HG03520 (cell line): ENCODE results near the gene PLAA.

Experiments
- ATAC-seq: cut with Tn5 transposase; IDR thresholded peaks from one replicate; pipeline ENCODE4 v1.9.1; 2021; ENCODE audit warnings: mild to moderate bottlenecking, moderate library complexity; ENCODE audit not compliant: unreplicated experiment

PLAA gene

GRCh38 chr9:26946753-26947727, at the start of gene PLAA:
Gene PLAA (minus strand): TSS chr9:26947242. CDS start chr9:26947045, 197 bp downstream.
- peak; percentile 98 for ATAC-seq

GRCh38 chr9:26995810-26996209, 48.8 kb upstream of the PLAA start:
- ATAC-seq: no peak

- peak; percentile 60 for ATAC-seq
These were observed 36.3 kb upstream of the PLAA start for GRCh38 chr9:26983340-26983739.

- ATAC-seq: no peak
These were observed 29.0 kb upstream of the PLAA start for GRCh38 chr9:26975728-26976707.

GRCh38 chr9:26974927-26975326, 27.9 kb upstream of the PLAA start:
- no peak for ATAC-seq

DNA sequence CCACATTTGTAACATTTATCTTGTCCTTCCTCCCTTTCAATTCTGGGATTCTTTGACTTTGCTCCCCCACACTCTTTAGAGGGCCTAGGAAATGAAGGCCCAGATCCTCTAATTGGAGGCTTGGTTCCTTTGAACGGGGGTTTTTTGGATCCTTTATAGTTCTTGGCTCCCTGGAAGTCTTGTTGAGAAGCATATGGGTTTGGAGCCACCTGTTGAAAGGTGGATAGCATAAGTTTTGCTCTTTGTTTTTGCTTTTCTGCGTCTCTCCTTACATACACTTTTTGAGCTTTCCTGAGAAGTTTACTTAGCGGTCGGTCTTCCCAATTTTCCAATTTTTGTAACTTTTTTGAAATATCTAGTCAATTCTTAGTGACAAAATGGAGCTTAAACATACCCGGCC, 26.9 kb upstream of the PLAA start:
- ATAC-seq: no peak

- ATAC-seq: no peak
These were observed 24.7 kb upstream of the PLAA start for GRCh38 chr9:26971721-26972120.

DNA sequence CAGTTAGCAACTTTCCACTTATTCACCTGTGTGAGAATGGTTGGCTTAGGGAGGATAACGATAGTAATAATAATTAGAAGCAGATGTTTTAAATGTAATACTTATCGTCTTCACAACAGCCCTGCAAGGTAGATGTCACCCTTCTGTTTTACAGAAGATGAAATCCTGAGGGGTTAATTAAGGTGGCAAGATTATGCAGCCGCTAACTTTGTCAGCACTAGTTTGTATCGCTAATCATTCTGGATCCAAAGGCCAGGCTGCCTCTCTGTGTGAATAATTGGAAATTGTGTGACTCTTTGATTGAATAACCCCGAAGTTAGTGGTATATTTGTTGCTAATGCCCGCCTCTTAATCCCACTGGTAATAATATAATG, 9.8 kb upstream of the PLAA start:
- ATAC-seq: no peak

GRCh38 chr9:26955921-26956859, 9.1 kb upstream of the PLAA start, which contains the start of gene IFT74:
Gene IFT74 (plus strand): TSS chr9:26956412. CDS start chr9:26961968, 5,556 bp downstream.
- ATAC-seq: peak; percentile 100

DNA sequence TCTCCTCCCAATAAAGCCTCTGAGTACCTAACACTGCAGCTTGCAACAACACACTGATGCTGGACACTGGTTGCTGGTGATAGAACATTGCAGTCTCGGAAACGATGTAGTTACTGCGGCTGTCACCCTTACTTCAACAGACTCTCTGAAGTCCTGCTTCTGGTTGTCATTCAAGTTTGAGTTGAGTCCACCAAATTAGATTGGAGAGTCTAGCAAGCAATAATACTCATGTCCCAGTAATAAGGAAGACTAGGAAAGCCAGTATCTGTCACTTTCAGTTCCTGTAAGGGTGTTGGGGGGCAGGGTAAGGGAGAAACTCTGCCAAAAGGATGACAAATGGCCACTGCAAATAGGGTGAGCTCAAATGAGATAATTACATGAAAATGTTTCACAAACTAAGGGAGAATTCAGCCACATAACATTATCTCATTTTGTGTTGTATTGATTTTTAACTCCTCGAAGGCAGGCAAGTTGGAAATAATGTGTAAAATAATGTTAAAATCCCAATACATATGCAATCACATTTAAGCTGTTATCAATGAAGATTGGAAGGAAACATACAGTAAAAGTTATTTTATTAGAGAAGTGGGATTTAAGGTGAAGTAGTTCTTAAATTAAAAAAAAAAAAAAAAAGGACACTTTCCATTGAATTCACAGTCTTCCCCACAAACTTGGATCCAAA, 8.3 kb upstream of the PLAA start:
- no peak for ATAC-seq

DNA sequence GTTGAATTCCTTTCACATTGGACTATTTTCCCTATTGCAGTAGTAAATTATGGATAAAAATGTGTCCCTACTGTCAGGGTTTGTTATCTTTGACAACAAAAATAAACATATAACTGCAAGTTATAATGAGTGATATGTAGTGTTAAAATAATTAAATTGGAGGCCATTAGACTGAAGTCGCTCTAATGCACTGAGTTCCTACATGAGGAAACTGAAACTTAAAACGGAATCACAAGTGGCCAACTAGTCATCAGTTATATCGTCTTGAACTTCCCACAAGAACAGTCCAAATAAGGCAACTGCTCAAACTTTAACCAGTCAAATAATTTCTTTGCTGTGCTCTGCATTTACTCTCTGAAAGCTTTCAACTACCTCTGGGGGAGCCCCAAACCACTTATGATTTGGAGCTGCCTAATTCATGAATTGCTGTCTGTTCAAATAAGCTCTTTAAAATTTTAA, 7.0 kb upstream of the PLAA start:
- ATAC-seq: no peak

- no peak for ATAC-seq
These were observed 4.8 kb upstream of the PLAA start for GRCh38 chr9:26951794-26952193.

DNA sequence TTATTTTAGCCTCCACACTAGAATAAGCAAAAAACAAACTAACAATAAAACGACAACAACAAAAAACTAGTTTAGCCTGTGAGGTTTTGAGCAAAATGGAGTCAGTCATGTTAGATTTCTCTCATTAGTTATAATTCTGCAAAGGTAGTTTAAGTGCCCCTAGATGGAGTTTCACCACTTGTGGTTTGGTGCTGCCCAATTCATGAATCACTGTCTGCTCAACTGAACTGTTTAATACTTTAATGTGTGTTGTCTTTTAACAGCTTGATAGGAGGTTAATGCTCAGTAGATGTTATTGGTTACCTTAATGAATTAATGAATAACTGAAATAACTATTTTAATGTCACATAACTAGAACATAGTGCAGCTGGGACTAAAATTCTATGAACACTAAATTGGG, 3.5 kb upstream of the PLAA start:
- no peak for ATAC-seq

DNA sequence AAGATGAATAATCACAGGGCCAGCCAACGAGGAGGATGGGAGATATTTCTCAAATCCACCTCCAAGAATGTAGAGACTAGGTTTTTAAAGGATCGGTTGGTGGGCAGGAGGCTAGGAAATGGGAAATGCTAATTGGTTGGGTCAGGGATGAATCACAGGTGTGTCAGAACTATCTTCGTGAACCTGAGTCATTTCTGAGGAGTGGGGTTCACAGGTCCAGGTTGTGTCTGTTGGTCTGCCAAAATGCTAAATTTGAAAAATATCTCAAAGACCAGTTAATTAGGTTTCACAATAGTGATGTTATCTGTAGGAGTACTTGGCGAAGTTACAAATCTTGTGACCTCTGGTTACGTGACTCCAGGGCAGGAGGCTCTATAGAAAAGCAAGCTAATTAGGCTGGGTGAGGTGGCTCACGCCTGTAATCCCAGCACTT, 2.6 kb upstream of the PLAA start:
- ATAC-seq: no peak

GRCh38 chr9:26947736-26948135, 694 bp upstream of the PLAA start:
- no peak for ATAC-seq

- ATAC-seq: no peak
These were observed 1.5 kb downstream of the PLAA start for GRCh38 chr9:26945591-26945990.

GRCh38 chr9:26940779-26941178, 6.3 kb downstream of the PLAA start:
- no peak for ATAC-seq

GRCh38 chr9:26939955-26940711, 6.9 kb downstream of the PLAA start:
- ATAC-seq: no peak
